PC-3 (cell line): ENCODE measurements around the gene CDK14. TPM values are rescaled to one million over a fixed set of nuclear protein-coding genes. Genes with fewer than 3 reads are reported as not detected.

Source experiments
- ATAC-seq: fragments of 200-7000 bp; cut with Tn5 transposase; 2 replicates; pipeline ENCODE4 v1.9.1; 2020; ENCODE audit warnings: mild to moderate bottlenecking, moderate library complexity
- BruUV-seq: library from RNA; stranded (reverse); fragments of 400-500 nt; replicated peaks from 2 replicates; lab custom pipeline; 2021; lab: Mats Ljungman, UMichigan
- CTCF ChIA-PET: fragments of 300-600 bp; sonication (Branson Sonifier 250); formaldehyde crosslinking; loops from one replicate; lab custom pipeline; 2022; ENCODE audit warnings: antibody characterized with exemption; lab: Charles Lee
- POLR2A ChIA-PET: fragments of 300-600 bp; sonication (Branson Sonifier 250); formaldehyde crosslinking; loops from one replicate; lab custom pipeline; 2022; ENCODE audit warnings: antibody characterized with exemption; ENCODE audit not compliant: unreplicated experiment; lab: Charles Lee
- DNase-seq: peaks from one replicate; pipeline ENCODE4 v3.0.0-alpha.2; 2015
- H2AFZ ChIP-seq: fragments of 300-600 bp; sonication (generic); 2 replicates; pipeline ENCODE4 v1.6.0; 2016; ENCODE audit warnings: antibody characterized with exemption, low read length
- H3F3A ChIP-seq: fragments of 300-600 bp; sonication (generic); one replicate; pipeline ENCODE4 v1.6.0; 2017; ENCODE audit warnings: antibody characterized with exemption, low read length, control low read depth, mild to moderate bottlenecking; ENCODE audit not compliant: unreplicated experiment
- H3K27ac ChIP-seq: fragments of 300-600 bp; sonication (generic); 2 replicates; pipeline ENCODE4 v1.5.1; 2016; ENCODE audit warnings: mild to moderate bottlenecking, low read length
- H3K27me3 ChIP-seq: fragments of 300-600 bp; sonication (generic); 2 replicates; pipeline ENCODE4 v1.6.1; 2016; ENCODE audit warnings: low read length, mixed read lengths
- H3K36me3 ChIP-seq: fragments of 300-600 bp; sonication (generic); 2 replicates; pipeline ENCODE4 v1.6.1; 2016; ENCODE audit warnings: low read depth, mixed run types, low read length, mixed read lengths
- H3K4me1 ChIP-seq: fragments of 300-600 bp; sonication (generic); 2 replicates; pipeline ENCODE4 v1.5.1; 2016; ENCODE audit warnings: low read length; ENCODE audit not compliant: insufficient read depth
- H3K4me2 ChIP-seq: fragments of 300-600 bp; sonication (generic); 2 replicates; pipeline ENCODE4 v1.6.0; 2016; ENCODE audit warnings: low read length
- H3K4me3 ChIP-seq: fragments of 300-600 bp; sonication (generic); 2 replicates; pipeline ENCODE4 v1.5.1; 2016; ENCODE audit warnings: mild to moderate bottlenecking, low read length, mixed read lengths
- H3K79me2 ChIP-seq: fragments of 300-600 bp; sonication (generic); 2 replicates; pipeline ENCODE4 v1.6.1; 2017; ENCODE audit warnings: low read length, mixed read lengths
- H3K9ac ChIP-seq: fragments of 300-600 bp; sonication (generic); 2 replicates; pipeline ENCODE4 v1.6.0; 2016; ENCODE audit warnings: mild to moderate bottlenecking, low read length
- H3K9me2 ChIP-seq: fragments of 300-600 bp; sonication (generic); replicated peaks from 2 replicates; pipeline ENCODE4 v1.6.1; 2016; ENCODE audit warnings: mixed run types, low read length, mixed read lengths
- H3K9me3 ChIP-seq: fragments of 300-600 bp; sonication (generic); 2 replicates; pipeline ENCODE4 v1.6.1; 2016; ENCODE audit warnings: low read length, mixed read lengths
- H4K20me1 ChIP-seq: fragments of 300-600 bp; sonication (generic); 2 replicates; pipeline ENCODE4 v1.6.1; 2016; ENCODE audit warnings: low read length, mixed read lengths
- EZH2 ChIP-seq: fragments of 300-600 bp; sonication (generic); IDR thresholded peaks from one replicate; pipeline ENCODE4 v1.6.1; 2017; ENCODE audit warnings: antibody characterized with exemption, mild to moderate bottlenecking, low read length; ENCODE audit not compliant: unreplicated experiment
- EZH2phosphoT487 ChIP-seq: fragments of 300-600 bp; sonication (generic); IDR thresholded peaks from 2 replicates; pipeline ENCODE4 v1.6.1; 2018; ENCODE audit warnings: mild to moderate bottlenecking, antibody characterized with exemption, low read length, borderline replicate concordance
- intact Hi-C: fragments of 100-400 bp; cut with micrococcal nuclease; formaldehyde crosslinking; loops from 2 replicates; pipeline ENCODE4 v1.9.0; 2023
- total RNA-seq: library from RNA; depleted of rRNA; stranded (reverse); fragments of >200 nt; gene quantifications from 2 replicates; pipeline ENCODE4 v1.2.3, GENCODE V29; 2014; rRNA removed
- TF ChIP-seq, protein P1 (sequence below): fragments of 300-600 bp; sonication (generic); conservative IDR thresholded peaks from 2 replicates; pipeline ENCODE4 v1.5.1; 2017; ENCODE audit warnings: antibody characterized with exemption, low read depth, mild to moderate bottlenecking, low read length

CDK14 gene
- total RNA-seq, 1 experiment from 2014 or later: 8.2 TPM

DNA sequence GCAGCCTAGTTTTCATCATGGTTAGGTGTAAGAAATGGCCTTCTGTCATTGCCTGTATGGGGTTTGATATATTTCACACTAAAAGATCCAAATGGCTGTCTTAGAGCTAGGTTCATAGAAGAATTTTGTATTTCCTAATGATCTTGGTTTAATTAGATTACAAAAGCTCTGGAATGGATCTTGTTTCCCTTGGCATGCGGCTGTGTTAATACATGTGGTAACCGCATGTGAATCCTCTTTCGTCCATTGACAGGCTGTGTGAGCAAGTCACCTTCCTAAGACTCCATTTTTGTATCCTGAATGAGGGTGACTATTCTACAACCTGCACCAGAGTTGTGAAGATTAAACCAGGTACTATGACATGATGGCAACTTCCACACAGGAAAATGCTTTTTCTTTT, 655.8 kb downstream of the CDK14 start:
- no peak for ATAC-seq
- Histone ChIP-seq H3K9ac (no peak overlapping the region), H3K4me3 (no peak overlapping the region), H3K36me3 (no peaks in the 10 kb centered on the region), H3K27ac (no peak overlapping the region), H3K79me2 (no peaks in the 10 kb centered on the region), H3F3A (no peaks in the 10 kb centered on the region), H3K9me2 (no peaks in the 10 kb centered on the region), H3K4me1 (peaks cover 3% of the 10 kb centered on the region; the same call in 1 of the 2 replicates), H3K27me3 (no peaks in the 10 kb centered on the region), H3K9me3 (no peaks in the 10 kb centered on the region), H2AFZ (no peak overlapping the region), H3K4me2 (no peak overlapping the region), H4K20me1 (no peaks in the 10 kb centered on the region)
- ChIA-PET POLR2A (no interaction called here), CTCF (no interaction called here)
- no peak for DNase-seq
- BruUV-seq: no TSS peak
- TF ChIP-seq EZH2 (no peak), EZH2phosphoT487 (no peak)
- TF ChIP-seq, protein P1, sequence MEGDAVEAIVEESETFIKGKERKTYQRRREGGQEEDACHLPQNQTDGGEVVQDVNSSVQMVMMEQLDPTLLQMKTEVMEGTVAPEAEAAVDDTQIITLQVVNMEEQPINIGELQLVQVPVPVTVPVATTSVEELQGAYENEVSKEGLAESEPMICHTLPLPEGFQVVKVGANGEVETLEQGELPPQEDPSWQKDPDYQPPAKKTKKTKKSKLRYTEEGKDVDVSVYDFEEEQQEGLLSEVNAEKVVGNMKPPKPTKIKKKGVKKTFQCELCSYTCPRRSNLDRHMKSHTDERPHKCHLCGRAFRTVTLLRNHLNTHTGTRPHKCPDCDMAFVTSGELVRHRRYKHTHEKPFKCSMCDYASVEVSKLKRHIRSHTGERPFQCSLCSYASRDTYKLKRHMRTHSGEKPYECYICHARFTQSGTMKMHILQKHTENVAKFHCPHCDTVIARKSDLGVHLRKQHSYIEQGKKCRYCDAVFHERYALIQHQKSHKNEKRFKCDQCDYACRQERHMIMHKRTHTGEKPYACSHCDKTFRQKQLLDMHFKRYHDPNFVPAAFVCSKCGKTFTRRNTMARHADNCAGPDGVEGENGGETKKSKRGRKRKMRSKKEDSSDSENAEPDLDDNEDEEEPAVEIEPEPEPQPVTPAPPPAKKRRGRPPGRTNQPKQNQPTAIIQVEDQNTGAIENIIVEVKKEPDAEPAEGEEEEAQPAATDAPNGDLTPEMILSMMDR: no peak
- intact Hi-C loops: no loop called here

Other genes starting within 250 kb of the CDK14 start
- 13.0 and 23.5 TPM in 2 replicates for gene GTPBP10, start 249.6 kb upstream of the CDK14 start, total RNA-seq
- 12.7 and 14.7 TPM in 2 replicates for gene CLDN12, start 192.9 kb upstream of the CDK14 start, total RNA-seq
- gene PTTG1IP2, start 126.7 kb upstream of the CDK14 start, total RNA-seq: not detected in 2 replicates